ACHN (cell line): ENCODE results near the gene CCDC127.

ENCODE experiments used
- DNase-seq: peaks from one replicate; pipeline ENCODE4 v3.0.0-alpha.2; 2015
- in situ Hi-C: cut with HindIII; loops from 2 replicates; pipeline ENCODE4 v1.10.0; 2017; ENCODE audit warnings: low sequenced_read_pairs, low pct_ligation_motif_present, low pct_unique_long_range_greater_than_20kb

Gene CCDC127

DNA sequence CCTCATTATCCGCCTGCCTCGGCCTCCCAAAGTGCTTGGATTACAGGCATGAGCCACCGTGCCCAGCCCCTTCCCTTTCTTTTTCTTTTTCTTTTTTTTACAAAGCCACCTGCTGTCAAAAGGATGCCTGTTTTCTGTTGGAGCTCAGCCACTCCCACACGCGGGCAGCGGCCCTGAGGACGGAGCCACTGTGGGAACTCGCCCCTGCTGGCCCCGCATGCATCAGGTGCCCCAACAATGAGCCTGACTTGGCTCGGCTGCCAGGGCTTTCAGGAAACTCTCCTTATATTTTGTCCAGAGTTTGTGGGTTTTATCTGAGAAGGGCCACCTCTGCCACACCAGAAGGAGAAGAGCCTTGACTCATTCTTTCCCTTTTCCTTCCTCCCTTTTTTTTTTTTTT lies 63.7 kb downstream of the CCDC127 start:
- DNase-seq, result no peak

DNA sequence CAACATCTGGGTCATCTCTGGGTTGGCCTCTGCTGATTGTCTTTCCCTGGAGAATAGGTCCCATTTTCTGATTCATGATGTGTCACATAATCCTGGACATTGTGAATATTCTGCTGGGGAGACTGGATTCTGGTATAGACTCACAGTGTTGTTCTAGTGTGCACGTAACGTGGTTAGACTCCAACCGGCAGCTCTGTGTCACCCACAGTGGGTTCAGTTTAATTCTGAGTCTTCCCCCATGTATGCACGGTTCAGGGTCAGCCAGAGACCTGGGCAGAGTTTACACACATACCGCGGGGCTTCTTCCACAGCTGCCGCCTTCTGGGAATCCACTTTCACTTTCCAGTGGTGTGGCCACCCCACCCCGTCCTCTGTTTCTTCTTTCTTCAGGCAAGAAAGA lies 64.7 kb downstream of the CCDC127 start:
- DNase-seq, result no peak
- in situ Hi-C loops, result no loop called here

More for the DNA sequence above, 63.7 kb downstream of the CCDC127 start:
- in situ Hi-C loops, result no loop called here

DNA sequence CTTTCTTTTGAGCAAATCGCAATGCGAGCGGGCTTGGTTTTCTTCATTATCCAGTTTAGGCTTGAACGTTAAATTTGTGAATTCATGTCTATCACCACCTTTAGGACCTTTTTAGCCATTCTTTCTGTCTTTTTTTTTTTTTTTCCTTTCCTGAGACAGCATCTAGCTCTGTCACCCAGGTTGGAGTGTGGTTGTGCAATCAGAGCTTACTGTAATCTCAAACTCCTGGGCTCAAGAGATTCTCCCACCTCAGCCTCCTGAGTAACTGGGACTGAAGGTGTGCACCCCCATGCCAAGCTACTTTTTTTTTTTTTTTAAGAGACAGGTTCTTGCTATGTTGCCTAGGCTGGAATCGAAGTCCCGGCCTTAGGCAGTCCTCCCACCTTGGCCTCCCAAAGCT lies 65.9 kb downstream of the CCDC127 start:
- in situ Hi-C loops, result no loop called here
- no peak for DNase-seq

DNA sequence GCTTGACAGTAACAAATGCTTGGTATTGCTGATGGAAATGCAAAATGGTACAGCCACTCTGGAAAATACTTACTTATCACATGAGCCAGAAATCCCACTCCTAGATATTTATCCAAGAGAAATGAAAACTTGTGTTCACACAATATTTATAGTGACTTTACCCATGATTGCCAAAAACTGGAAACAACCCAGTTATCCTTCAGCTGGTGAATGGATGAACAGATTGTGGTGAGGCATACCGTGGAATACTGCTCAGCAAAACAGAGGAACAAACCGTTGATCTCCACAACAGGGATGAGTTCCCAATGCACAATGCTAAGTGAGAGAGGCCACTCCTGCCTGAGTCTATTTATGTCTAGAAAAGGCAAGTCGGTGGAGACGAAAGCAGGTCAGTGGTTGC lies 67.2 kb downstream of the CCDC127 start:
- no peak for DNase-seq
- in situ Hi-C loops, result no loop called here

DNA sequence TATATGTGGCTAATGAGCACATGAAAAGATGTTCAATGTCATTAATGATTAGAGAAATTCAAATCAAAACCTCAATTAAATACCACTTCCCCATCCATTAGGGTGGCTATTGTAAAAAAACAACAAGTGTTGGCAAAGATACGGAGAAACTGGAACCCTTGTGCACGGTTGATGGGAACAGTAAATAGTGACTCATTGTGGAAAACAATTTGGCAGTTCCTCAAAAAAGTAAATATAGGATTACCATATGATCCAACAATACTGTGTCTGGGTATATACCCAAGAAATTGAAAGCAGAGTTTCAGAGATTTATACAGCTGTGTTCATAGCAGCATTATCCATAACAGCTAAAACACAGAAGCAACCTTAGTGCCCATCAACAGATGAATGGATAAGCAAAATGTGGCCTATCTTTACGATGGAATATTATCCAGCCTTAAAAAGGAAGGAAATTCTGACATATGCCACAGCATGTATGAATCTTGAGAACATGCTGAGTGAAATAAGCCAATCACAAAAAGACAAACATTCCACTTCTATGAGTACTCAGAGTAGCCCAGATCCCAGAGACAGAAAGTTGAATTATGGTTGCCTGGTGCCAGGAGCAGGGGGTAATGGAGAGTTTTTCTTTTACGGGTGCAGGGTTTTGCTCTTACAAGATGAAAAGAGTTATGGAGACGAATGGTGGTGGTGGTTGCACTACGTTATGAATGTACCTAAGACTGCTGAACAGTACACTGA lies 68.0 kb downstream of the CCDC127 start:
- in situ Hi-C loops, result no loop called here
- no peak for DNase-seq

DNA sequence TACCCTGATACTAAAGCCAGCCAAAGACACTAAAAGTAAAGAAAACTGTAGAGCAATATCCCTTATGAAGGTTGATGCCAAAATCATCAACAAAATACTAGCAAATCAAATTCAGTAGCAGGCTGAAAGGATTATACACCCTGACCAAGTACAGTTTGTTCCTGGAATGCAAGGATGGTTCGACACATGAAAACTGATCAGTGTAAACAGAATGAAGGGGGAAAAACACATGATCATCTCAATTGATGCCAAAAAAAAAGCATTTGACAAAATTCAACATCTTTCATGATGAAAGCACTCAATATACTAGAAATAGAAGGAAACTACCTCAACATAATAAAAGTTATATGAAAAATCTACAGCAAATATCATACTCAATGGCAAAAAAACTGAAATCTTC lies 70.2 kb downstream of the CCDC127 start:
- in situ Hi-C loops, result no loop called here
- no peak for DNase-seq
